GM11168 (cell line): Measurements from ENCODE around the gene GTF3C2.
"Not testable (repeated sequence)": the region's sequence is repeated elsewhere in the genome, so short reads cannot be mapped to it uniquely, and the experiment has no call there.

Experiments
- in situ Hi-C: fragments of 300-500 bp; cut with MboI; formaldehyde crosslinking; loops from one replicate; pipeline ENCODE4 v1.12.0; 2022; ENCODE audit warnings: low sequenced_read_pairs; ENCODE audit not compliant: unreplicated experiment

Gene GTF3C2

DNA sequence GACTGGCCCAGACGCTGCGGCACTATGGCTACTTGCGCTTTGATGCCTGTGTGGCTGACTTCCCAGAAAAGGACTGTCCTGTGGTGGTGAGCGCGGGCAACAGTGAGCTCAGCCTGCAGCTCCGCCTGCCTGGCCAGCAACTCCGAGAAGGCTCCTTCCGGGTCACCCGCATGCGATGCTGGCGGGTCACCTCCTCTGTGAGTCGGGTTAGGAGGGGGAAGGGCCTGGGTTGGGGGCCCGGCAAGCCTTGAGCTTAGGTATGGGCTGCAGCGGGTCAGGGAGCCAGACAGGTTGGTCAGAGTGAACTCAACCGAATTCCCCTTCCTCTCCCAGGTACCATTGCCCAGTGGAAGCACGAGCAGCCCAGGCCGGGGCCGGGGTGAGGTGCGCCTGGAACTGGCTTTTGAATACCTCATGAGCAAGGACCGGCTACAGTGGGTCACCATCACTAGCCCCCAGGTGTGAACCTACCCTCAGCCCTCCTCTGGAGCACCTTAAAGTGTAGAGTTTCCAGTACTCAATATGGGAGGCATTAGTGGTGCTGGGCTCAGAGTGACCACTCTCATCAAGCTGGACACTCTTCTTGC lies 19.0 kb upstream of the GTF3C2 start:
- in situ Hi-C loops: no loop called here

DNA sequence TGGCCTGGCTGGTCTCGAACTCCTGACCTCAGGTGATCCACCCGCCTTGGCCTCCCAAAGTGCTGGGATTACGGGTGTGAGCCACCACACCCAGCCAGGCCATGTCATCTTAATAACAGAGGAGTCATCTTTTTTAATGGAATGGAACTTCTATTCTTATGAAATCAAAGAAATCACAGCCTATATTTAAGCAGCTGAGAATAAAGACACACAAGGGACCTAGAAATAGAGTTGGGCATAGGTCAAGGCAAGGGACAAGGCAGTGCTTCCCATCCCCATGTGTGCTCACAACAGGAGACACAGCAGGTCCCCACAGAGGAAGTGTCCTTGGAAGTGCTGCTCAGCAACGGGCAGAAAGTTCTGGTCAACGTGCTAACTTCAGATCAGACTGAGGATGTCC lies 17.0 kb upstream of the GTF3C2 start:
- in situ Hi-C loops: no loop called here

DNA sequence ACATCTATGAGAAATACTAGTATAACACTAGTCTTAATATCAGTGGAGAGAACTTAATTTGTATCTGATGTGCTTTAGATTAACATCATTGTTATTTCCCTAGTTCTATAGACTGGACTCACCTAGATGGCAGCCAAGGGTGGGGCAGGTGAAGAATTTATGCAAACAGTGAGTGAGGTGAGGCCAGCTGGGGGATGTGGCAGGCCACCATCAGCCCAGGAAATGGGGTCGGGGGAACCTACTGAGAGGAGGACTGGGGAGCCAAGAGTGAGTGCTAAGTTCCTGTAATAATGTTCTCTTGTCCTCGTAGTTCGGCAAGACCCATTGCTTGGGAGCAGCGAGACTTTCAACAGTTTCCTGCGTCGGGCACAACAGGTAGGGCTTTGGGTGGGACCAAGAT lies 16.4 kb upstream of the GTF3C2 start:
- in situ Hi-C loops: no loop called here

DNA sequence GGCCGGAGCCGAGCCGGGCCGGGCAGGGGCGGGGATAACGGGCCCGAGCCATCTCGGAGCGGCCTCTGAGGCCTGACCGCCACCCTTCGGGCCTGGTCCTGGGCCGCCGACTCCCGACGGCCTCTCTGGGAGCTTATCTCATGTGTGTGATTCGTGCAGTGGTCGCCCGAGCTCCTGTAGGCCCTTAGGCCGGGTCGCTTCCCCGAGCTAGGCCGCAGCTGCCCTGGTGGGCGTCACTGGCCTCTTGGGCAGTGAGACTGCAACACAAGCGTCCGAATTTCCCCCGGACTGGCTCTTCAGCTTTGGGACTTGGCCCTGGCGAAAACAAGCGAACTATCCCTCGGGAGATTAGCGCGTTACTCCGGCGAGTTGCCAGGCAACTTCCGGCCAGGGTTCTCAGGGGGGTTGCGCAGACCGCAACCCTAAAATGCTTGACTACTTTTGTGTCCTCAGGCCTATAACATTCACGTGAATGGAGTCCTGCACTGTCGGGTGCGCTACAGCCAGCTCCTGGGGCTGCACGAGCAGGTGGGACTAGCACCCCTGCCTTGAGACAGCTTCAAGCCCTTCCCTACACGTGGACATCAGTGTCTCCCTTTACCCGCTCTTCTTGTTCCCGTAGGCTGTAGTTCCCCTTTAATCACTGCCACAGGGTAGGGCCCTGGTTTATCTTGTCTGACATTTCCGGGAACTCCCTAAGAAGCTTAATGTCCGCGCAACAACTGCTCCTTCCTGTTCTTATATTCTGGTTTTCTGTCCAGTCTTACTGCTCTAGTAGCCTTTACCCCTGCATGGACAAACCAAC lies 14.5 kb upstream of the GTF3C2 start:
- in situ Hi-C loops: no loop called here

DNA sequence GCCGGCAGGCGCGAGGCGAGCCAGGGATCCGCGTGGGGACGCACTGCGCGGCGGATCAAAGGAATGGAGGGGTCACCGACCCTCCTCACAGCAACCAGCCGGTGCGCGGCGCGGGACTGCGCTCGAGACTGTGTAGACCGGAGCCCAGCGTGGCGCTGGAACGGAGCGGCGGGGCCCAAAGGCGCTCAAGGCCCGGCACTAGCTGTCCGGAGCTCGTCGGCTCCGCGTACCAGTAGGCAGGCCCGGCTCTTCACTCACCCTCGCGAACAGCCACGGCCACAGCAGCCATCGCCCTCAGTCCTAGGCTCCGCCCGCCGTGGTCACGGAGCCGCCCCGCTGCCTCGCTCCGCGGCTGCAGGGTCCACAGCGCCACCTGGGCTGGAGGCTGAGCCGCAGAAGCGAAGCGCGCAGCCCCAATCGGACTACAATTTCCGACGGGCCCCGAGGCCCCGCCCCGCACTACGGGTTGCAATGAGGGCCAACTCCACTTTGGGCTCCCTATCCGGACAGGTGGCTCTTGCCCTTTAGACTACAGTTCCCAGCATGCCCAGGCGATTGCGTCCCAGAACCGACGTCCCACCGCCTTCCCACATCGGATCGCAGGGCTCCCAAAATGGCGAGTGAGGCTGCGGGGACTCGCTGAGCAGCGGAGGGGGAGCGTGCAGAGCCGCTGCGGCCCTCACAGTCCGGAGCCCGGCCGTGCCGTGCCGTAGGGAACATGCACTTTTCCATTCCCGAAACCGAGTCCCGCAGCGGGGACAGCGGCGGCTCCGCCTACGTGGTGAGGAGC lies 13.7 kb upstream of the GTF3C2 start, which contains the start of the genes EIF2B4 and SNX17:
TSS of gene EIF2B4 (minus strand) at position 313 of the 790 bp plus-strand sequence. CDS start at position 289, 24 bp downstream.
TSS of gene SNX17 (plus strand) at position 591 of the 790 bp plus-strand sequence. CDS start at position 719, 128 bp downstream.
- in situ Hi-C loops: no loop called here

DNA sequence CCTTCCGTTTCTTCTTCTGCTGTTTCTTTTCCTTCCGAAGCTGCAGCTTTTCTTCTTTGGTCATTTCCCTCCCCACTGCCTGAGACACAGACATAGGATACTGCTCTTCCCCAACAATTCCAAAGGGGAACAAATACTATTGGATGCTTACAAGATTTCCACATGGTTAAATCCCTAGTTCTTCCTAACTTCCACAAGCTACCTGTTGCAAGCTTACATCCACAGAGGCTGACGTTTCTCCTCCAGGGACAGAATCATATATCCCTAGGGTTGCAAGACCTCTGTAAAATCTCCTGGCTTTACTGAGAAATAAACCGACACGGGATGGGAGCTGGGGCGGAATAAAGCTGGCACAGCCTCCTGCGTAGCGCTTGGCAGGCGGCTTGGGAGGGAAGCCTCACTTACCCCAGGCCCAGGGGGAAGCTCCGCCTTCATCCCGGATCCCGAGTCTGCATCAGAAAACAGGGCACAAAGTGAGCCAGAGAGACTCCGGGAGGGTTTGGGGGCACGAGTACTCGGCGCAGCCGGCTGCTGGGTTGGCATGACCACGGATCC lies 13.0 kb upstream of the GTF3C2 start:
- in situ Hi-C loops: no loop called here

DNA sequence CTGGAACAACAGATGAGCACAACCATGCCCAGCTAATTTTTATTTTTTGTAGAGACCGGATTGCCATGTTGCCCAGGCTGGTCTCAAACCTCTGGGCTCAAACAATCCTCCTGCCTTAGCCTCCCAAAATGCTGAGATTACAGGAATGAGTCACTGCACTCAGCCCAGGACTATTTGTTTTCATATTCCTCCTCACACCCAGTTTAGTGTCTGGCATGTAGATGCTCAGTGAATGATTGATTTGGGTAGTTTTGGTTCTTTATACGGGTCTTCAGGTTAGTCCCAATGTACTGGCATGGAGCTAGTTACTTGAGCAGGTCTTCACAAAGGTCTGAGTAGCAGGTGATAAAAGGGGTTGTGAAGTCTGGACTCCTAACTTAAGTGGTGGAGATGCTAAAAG lies 7.4 kb upstream of the GTF3C2 start:
- in situ Hi-C loops: no loop called here

DNA sequence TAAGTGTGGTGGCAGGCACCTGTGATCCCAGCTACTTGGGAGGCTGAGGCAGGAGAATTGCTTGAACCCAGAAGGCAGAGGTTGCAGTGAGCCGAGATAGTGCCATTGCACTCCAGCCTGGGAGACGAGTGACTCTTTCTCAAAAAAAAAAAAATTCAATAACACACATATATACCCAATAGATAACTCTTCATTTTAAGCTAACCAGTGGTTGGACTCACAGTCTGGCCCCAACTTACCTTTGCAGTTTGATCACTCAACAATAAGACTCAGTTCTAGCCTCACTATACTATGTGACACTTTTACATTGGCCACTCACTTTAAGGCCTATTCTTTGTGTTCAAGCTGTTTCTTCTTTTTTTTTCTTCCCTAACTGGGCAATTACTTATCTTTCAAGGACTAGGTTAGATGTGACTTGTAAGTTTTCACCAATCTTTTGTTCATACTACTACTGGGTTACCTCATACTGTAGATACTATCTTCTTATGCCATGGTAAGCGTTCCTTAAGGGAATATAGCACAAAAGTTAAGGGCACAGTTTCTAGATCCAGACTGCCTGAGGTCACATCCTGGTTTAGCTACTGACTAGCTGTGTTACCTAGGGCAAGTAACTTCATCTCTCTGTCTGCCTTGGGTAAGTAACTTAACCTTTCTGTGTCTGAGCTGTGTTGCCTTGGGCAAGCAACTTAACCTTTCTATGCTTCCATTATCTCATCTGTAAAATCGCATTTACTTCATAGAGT lies 6.3 kb upstream of the GTF3C2 start:
- in situ Hi-C loops: no loop called here

DNA sequence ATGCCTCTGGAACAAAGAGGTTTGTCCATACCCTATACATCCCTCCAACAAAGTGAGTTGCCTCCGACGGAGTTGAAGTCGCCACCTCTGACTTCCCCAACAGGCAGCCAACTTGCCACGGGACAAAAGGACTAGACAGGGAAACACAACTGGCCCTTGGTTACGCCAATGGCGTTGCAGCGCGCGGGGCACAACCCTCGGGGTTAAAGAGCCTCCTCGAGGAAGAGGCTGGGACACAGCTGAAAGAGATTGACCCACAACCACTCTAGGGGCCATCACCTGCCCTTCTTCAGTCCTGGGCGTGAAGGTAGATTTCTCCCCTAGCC lies 545 bp downstream of the GTF3C2 start:
- in situ Hi-C loops: no loop called here

DNA sequence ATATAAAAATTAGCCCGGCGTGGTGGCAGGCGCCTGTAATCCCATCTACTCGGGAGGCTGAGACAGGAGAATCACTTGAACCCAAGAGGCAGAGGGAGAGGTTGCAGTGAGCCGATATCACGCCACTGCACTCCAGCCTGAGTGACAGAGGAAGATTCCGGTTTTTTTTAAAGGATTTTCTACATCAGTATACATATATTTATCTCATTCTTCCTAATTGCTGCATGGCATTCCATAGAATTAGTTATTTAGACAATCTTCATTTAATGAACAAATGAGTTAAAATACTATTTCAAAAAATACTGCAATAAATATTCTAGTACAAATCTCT lies 2.0 kb downstream of the GTF3C2 start:
- in situ Hi-C loops: no loop called here

DNA sequence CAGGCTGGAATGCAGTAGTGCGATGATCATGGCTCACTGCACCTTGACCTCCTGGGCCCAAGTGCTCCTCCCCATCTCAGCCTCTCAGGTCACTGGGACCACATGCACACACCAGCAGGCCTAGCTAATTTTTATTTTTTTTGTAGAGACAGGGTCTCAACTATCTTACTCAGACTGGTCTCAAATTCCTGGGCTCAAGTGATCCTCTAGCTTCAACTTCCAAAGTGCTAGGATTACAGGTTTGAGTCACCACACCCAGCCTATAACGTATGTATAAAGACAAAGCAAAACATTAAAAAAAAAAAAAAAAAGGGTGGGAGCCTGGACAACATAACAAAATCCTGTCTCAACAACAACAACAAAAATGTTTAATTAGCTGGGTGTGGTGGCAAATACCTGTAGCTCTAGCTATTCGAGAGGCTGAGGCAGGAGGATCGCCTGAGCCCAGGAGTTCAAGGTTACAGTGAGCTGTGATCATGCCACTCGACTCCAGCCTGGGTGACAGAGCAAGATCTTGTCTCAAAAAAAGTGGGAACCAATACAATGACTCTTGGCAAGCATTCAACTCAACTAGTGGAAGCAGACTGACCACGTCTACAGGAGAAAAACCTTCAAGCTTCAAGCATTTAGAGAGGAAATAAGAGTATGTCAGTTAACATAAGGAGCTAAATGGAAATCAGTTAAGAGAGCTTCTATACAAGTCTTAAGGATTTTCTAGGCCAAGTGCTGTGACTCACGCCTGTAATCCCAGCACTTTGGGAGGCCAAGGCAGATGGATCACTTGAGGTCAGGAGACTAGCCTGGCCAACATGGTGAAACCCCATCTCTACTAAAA lies 2.6 kb downstream of the GTF3C2 start:
- in situ Hi-C loops: no loop called here

DNA sequence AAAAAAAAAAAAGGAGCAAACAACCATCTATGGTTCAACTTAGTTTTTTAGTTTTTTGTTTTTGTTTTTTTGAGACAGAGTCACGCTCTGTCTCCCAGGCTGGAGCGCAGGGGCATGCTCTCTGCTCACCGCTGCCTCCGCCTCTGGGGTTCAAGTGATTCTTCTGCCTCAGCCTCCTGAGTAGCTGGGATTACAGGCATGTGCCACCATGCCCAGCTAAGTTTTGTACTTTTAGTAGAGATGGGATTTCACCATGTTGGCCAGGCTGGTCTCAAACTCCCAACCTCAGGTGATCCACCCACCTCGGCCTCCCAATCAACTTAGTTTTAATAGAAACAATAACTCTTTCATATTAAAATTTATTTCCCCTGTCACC lies 3.2 kb downstream of the GTF3C2 start:
- in situ Hi-C loops: not testable (repeated sequence)

DNA sequence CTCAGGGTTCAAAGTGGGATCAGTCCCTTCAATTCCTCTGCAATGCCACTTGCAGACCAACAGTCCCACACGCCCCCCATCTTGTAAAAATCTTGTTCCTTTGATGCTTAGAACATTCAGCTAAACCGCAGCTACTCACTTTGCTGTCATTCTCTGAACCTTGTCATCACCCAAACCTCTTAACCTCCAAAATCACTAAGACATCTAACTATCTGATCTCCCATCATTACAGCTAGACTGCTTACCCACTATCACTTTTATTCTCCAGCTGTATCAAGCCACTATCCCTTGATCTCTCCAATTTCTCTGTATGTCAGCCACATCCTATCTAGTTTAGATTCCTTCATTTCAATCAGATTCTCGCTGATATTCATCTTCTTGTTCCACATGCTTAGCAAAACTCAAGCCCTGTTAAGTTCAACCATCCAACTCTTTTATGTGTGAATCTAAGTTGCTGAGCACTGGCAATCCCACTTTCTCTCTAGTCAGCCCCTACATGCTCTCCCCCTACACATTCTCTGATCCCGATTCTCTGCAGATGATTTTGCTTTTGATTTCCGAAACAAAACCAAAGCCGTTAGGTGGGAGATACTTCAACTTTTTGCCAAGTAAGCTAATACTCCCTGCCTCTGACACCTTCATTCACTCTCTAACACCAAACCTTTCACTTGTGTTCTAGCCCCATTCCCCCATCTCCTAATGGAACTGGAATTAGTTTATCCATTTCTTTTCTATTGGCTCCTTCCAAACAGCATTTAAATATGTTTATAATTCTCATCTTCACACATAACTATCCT lies 4.6 kb downstream of the GTF3C2 start:
- in situ Hi-C loops: no loop called here

DNA sequence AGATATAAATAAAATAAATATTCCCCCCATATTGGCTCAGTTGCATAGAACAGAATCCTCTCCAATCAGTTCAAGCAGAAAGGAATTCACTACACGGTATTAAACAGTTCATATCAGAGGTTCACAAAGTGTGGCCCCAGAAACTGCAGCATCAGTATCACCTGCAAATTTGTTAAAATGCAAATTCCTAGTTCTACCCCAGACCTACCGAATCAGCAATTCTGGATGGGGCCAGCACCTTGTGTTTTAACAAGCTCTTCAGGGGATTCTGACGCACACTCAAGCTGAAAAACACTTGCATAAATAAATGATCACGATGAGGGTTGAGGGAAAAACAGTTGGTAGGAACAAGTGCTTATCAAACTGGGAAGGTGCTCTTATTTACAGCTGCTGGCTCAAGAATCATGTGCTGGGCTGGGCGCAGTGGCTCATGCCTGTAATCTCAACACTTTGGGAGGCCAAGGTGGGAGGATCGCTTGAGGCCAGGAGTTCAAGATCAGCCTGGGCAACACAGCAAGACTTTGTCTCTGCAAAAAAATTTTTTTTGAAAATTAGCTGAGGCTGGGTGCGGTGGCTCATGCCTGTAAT lies 6.4 kb downstream of the GTF3C2 start:
- in situ Hi-C loops: no loop called here

DNA sequence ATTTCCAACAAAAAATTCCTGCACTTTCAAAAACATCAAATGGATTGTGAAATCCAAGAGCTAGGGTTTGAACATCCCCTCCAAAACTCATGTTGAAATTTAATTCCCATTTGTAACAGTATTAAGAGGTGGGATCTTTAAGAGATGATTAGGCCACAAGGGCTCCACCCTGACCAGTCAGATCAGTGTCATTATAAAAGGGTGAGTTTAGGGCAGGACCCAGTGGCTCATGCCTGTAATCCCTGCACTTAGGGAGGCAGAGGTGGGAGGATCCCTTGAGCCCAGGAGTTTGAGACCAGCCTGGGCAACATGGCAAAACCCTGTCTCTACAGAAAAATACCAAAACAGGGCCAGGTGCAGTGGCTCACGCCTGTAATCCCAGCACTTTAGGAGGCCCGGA lies 8.9 kb downstream of the GTF3C2 start:
- in situ Hi-C loops: no loop called here

DNA sequence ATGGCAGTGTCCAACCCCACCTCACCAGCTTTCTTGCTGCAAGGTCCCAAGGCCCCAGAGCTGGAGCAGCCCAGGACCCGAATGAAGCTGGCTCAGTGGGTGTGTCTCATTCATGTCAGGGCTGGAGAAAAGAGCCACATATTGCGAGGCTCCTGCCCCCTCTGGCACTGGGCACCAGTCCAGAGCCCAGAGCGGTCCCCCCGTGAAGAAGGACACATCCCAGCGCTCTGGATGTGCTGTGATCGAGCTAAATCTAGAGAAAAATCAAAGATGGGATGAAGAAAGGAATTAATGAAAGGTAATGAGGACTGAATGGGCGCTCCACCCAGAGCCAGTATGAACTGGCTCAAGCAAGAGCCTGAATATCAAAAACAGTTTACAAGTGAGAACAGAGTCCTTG lies 20.4 kb downstream of the GTF3C2 start:
- in situ Hi-C loops: no loop called here

DNA sequence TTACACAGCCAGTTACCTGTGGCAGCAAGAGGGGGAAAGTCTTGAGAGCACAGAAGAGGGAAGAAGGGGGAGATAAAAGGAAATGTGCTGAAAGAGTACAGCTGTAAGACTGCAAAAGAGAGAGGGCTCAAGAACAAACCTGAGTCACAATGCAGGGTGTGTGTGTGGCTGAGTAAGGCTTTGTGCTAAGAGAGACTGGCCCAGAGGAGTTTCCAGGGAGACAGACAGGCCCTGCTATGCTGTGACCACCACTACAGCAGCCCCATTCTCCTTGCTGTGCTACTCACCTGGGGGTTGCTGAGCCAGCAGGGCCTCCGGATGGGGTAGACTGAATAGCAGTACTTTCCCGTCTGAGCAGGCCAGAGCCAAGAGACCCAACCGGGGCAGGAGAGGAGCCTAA lies 21.3 kb downstream of the GTF3C2 start:
- in situ Hi-C loops: no loop called here

DNA sequence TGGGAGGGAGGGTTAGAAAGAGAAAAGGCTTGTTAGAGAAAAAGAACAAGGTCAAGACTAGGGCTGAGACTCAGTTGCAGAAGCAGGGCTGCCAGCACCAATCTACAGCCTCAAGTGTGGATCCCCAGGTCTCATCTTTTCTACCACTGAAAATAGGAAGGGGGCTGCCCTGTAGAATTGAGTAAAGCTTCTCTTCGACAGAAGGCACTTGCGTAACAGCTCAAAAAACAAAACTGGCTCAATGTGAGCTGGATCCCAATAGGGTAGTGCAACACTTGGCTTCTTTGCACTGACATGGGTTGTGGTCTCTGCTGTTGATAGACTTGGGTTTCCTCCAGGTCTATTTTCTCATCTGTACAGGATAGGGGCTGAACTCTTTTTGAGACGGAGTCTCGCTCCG lies 31.8 kb downstream of the GTF3C2 start:
- in situ Hi-C loops: no loop called here
